ENCODE measurements around the gene PSMB10.

Gene PSMB10

DNA sequence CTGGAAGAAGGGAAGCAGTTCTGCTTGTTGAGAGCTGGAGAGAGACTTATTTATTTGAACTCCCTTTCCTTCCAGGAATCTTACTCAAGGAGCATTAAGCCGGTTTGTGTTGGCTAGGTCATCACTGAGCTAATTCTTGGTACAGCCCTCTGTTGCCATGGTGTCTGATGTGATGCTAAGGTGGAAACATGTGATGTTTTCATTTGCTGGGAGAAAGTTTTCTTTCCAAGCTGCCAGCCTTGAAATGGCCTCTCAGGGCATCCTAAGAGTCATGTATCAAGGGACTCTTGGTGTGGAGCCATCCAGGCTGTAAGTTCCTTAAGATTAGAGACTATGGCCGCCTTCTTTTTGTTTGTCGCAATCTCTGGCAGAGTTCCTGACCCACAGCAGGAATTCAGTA is 39.4 kb downstream of the PSMB10 start:
- no peak for DNase-seq (ENCODE audit: low read depth)
- H3K4me3 ChIP-seq (ENCODE audit: low read depth, low read length) = no peak overlapping the region
- TF ChIP-seq, protein P1, sequence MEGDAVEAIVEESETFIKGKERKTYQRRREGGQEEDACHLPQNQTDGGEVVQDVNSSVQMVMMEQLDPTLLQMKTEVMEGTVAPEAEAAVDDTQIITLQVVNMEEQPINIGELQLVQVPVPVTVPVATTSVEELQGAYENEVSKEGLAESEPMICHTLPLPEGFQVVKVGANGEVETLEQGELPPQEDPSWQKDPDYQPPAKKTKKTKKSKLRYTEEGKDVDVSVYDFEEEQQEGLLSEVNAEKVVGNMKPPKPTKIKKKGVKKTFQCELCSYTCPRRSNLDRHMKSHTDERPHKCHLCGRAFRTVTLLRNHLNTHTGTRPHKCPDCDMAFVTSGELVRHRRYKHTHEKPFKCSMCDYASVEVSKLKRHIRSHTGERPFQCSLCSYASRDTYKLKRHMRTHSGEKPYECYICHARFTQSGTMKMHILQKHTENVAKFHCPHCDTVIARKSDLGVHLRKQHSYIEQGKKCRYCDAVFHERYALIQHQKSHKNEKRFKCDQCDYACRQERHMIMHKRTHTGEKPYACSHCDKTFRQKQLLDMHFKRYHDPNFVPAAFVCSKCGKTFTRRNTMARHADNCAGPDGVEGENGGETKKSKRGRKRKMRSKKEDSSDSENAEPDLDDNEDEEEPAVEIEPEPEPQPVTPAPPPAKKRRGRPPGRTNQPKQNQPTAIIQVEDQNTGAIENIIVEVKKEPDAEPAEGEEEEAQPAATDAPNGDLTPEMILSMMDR (IDR thresholded peaks at IDR 0.05; ENCODE audit: control insufficient read depth, extremely low read depth, insufficient read depth) = no peak

DNA sequence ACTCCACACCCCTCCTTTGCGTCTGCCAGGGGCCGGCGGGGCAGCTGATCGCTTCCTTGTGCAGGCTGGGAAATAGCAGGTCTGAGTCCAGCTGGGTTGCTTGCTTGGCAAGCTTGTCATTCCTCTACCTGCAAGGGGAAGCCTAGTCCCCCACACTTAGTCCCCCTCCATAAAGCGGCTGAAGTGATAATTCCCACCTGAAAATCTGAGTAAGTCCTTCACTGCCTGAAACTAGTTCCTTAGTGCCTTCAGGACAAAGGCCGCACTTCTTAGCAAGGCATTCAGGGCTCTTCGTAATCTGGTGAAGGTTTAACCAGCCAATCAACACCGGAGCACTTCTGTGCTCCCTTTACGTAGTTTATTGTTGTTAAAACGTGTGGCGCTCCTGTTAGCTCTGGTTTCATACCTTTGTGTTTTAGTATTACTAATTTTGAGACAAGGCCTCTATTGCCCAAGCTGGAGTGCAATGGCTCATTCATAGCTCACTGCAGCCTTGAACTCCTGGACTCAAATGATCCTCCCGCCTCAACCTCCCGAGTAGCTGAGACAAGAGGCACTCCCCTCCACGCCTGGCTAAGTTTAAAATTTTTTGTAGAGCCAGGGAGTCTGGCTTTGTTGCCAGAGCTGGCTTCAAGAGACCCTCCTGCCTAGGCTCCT is 42.8 kb downstream of the PSMB10 start:
- TF ChIP-seq, protein P1 (IDR thresholded peaks at IDR 0.05; ENCODE audit: control insufficient read depth, extremely low read depth, insufficient read depth) = no peak
- peak overlapping the region; percentile 92 for H3K4me3 ChIP-seq (ENCODE audit: low read depth, low read length)
- DNase-seq (ENCODE audit: low read depth) = no peak

DNA sequence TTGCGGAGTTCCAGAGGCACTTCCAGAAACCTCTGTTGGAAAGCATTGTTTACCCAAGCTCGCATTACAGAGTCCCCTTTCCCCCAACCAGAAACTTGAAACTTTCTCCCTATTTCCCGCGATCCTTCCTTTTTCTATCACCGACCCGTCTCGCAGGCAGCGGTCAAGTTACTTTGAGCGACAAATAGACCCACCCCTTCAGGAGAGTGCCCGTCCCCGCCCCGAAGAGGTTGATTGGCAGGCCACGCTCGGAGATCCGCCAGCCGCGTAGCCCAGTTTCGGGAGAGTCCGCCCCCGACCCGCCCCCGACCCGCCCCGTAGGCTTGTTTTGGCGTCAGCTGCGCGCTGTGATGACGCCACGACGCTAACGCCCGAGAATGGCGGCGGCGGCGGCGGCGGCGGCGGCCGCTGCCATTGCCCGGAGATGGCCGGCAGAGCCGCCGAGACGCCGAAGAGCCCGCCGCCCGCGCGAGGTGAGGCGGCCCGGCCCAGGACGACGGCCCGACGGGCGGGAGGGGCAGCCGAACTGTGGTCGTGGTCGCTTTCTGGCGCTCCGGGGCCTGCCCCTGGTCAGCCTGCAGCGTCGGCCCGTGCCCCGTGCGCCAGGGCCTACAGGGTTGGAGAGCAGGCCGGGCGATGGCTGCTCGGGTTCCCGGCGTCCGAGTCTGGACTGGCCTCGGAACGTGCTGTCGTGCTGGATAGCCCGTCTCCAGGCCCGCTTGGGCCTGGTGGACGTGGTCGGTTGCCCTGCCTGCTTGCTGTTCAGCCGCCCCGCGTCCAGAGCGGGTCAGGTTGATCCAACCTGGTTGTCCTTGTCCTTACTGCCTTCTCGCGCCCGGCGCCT is 43.5 kb downstream of the PSMB10 start, which contains the start of gene PSKH1:
Gene PSKH1 (plus strand): TSS at position 356 of the 844 bp plus-strand sequence. CDS start 15,496 bp downstream, outside the sequence.
- TF ChIP-seq, protein P1 (IDR thresholded peaks at IDR 0.05; ENCODE audit: control insufficient read depth, extremely low read depth, insufficient read depth) = no peak
- peak within 1 kb of the TSS; percentile 92 for H3K4me3 ChIP-seq (ENCODE audit: low read depth, low read length)
- peak; percentile 85 for DNase-seq (ENCODE audit: low read depth)

DNA sequence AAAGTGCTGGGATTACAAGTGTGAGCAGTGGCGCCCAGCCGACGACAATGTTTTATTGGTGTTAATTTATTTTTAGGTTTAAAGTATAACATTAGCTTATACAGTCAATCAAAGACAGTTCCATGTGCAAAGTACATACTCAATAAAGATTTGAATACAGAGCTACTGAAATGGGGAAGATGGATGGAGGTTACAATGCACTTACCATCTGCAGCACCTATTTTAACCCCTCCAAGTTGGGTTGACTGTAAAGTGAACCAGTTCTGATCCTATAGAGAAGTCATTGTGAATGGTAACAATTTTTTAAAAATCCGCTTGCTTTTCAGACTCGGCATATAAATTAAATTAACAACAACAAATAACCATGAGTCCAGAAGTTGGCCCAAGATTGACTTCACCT is 44.3 kb downstream of the PSMB10 start:
- DNase-seq (ENCODE audit: low read depth) = no peak
- peak overlapping the region; percentile 42 for H3K4me3 ChIP-seq (ENCODE audit: low read depth, low read length)
- TF ChIP-seq, protein P1 (IDR thresholded peaks at IDR 0.05; ENCODE audit: control insufficient read depth, extremely low read depth, insufficient read depth) = no peak

DNA sequence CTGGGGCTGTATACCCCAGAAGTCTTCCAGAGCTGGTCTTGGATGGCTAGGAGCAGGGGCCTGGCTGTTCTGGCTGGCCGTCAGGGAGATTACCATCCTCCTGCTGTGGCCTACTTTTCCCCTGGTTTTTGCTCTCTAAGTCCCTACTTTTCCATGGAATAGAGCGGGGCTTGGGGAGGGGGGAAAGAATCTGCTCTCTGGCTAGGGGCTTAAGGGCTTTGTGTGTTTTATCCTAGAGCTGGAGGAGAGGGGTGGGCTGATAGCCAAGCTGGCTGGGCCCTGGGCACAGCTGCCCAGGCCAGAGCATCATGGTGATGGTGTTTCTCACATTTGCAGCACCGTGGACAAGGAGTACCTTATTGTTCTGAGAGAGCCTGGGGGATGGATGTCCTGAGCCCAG is 48.3 kb downstream of the PSMB10 start:
- TF ChIP-seq, protein P1 (IDR thresholded peaks at IDR 0.05; ENCODE audit: control insufficient read depth, extremely low read depth, insufficient read depth) = no peak
- H3K4me3 ChIP-seq (ENCODE audit: low read depth, low read length) = no peak overlapping the region
- no peak for DNase-seq (ENCODE audit: low read depth)

DNA sequence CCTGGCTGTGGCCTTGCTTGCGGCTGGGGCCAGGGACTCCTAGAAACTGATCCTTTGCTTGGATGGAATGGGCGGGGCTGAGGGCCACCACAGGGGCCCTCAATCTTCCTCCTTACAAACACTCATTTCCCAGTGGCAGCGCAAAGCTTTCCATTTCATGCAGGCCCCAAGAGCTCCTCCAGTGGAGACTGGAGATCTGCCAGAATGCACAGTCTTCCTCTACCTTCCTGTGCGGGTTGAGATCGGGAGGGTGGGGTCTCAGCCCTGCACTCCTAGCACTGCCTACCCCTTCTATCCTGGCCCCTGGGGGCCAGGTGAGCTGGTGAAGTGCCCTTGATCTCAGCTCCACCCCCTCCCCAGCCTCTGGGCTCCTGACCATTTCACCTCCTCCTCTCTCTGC is 50.3 kb downstream of the PSMB10 start:
- no peak for DNase-seq (ENCODE audit: low read depth)
- TF ChIP-seq, protein P1 (IDR thresholded peaks at IDR 0.05; ENCODE audit: control insufficient read depth, extremely low read depth, insufficient read depth) = no peak
- H3K4me3 ChIP-seq (ENCODE audit: low read depth, low read length) = no peak overlapping the region
